Naive thymus-derived CD8-positive, alpha-beta T cell (primary cell): ENCODE data around the gene UBL3. TPM values are rescaled to one million over a fixed set of nuclear protein-coding genes. Genes with fewer than 3 reads are reported as not detected.

Experiments used
- ATAC-seq, 2 donors: fragments of 150-1000 bp; cut with Tn5 transposase in 1 of 2; sonication (Bioruptor Pico), chemical (Tn5 transposase) in 1 of 2; 1 replicate in 1 of 2; 2 replicates in 1 of 2; pipeline ENCODE4 v1.10.0; 2021; ENCODE audit warnings: mild to moderate bottlenecking in 2 of 2, moderate library complexity in 2 of 2
- POLR2A ChIA-PET: fragments of 350-600 bp; sonication (Branson Sonifier 250); formaldehyde crosslinking; loops from one replicate; lab custom pipeline; 2021; ENCODE audit warnings: antibody characterized with exemption; lab: Charles Lee
- DNase-seq, 10 donors: peaks; one replicate each; pipeline versions ENCODE4 v3.0.0 to v3.0.0-alpha.2; 2020 to 2022
- H3K27ac Mint-ChIP-seq, 10 donors: one replicate each; pipeline ENCODE4 v1.8.0; 2020 to 2022; ENCODE audit warnings: mild to moderate bottlenecking in 10 of 10, mixed read lengths in 10 of 10, moderate library complexity in 4 of 10, inconsistent platforms in 1 of 10
- H3K27me3 Mint-ChIP-seq, 5 donors: one replicate each; pipeline ENCODE4 v1.8.0; 2021 to 2022; ENCODE audit warnings: mixed read lengths in 5 of 5
- H3K36me3 Mint-ChIP-seq, 3 donors: one replicate each; pipeline ENCODE4 v1.8.0; 2020 to 2022; ENCODE audit warnings: mixed read lengths in 3 of 3, mild to moderate bottlenecking in 2 of 3, inconsistent platforms in 1 of 3
- H3K4me1 Mint-ChIP-seq, 4 donors: one replicate each; pipeline ENCODE4 v1.8.0; 2021 to 2022; ENCODE audit warnings: mixed read lengths in 4 of 4
- H3K4me3 Mint-ChIP-seq, 10 donors: one replicate each; pipeline ENCODE4 v1.8.0; 2020 to 2022; ENCODE audit warnings: mild to moderate bottlenecking in 10 of 10, mixed read lengths in 10 of 10, moderate library complexity in 6 of 10, inconsistent platforms in 1 of 10
- H3K9me3 Mint-ChIP-seq, 9 donors: one replicate each; pipeline ENCODE4 v1.8.0; 2020 to 2022; ENCODE audit warnings: mixed read lengths in 9 of 9, mild to moderate bottlenecking in 3 of 9, inconsistent platforms in 1 of 9, moderate library complexity in 1 of 9
- polyA plus RNA-seq, 3 donors: library from polyadenylated mRNA; unstranded; fragments of 300-500 nt; fragmentation: Illumina TruSeq; gene quantifications; one replicate each; pipeline ENCODE4 v1.2.3, GENCODE V29; 2021
- total RNA-seq, 8 experiments: library from RNA in 2 of 8; stranded (reverse) in 2 of 8; gene quantifications; one replicate each; pipeline ENCODE4 v1.2.3 and lab custom pipeline; 2021 to 2026

UBL3 gene
- total and polyA plus RNA-seq, 5 experiments from 2014 or later, result 26.5 to 39.2 (median 37.8) TPM

GRCh38 chr13:29745704-29746103 is 104.7 kb downstream of the UBL3 start:
- Mint-ChIP-seq H3K27ac (no peak overlapping the region), H3K27me3 (peaks cover 4 to 28% (median 13%) of the 10 kb centered on the region in 5 donors), H3K4me1 (peaks cover 0 to 2% (median 0%) of the 10 kb centered on the region in 4 donors), H3K36me3 (no peaks in the 10 kb centered on the region), H3K9me3 (no peaks in the 10 kb centered on the region), H3K4me3 (no peak overlapping the region)
- ATAC-seq, result no peak
- POLR2A ChIA-PET, result no interaction called here
- no peak for DNase-seq

GRCh38 chr13:29743201-29743786 is 107.1 kb downstream of the UBL3 start:
- POLR2A ChIA-PET, result no interaction called here
- no peaks in the 10 kb centered on the region for H3K36me3 Mint-ChIP-seq
- ATAC-seq (no peak), DNase-seq (no peak)
- H3K9me3 Mint-ChIP-seq, result no peaks in the 10 kb centered on the region
- H3K27ac Mint-ChIP-seq, result no peak overlapping the region
- peaks cover 2 to 28% (median 9%) of the 10 kb centered on the region in 5 donors for H3K27me3 Mint-ChIP-seq
- H3K4me3 Mint-ChIP-seq, result no peak overlapping the region
- peaks cover 0 to 2% (median 0%) of the 10 kb centered on the region in 4 donors for H3K4me1 Mint-ChIP-seq

GRCh38 chr13:29740961-29741360 is 109.5 kb downstream of the UBL3 start:
- H3K4me1 Mint-ChIP-seq, result peaks cover 0 to 1% (median 0%) of the 10 kb centered on the region in 4 donors
- peak overlapping the region in 1 of 10 donors; percentile 33 for H3K27ac Mint-ChIP-seq
- DNase-seq (no peak), ATAC-seq (no peak)
- no peak overlapping the region for H3K4me3 Mint-ChIP-seq
- H3K9me3 Mint-ChIP-seq, result no peaks in the 10 kb centered on the region
- POLR2A ChIA-PET, result no interaction called here
- no peaks in the 10 kb centered on the region for H3K36me3 Mint-ChIP-seq
- H3K27me3 Mint-ChIP-seq, result peaks cover 2 to 27% (median 10%) of the 10 kb centered on the region in 5 donors

GRCh38 chr13:29737061-29737460 is 113.4 kb downstream of the UBL3 start:
- DNase-seq, result no peak

GRCh38 chr13:29733147-29733611 is 117.2 kb downstream of the UBL3 start:
- no peaks in the 10 kb centered on the region for H3K9me3 Mint-ChIP-seq
- no peak for ATAC-seq
- H3K4me1 Mint-ChIP-seq, result peaks cover 7 to 13% (median 9%) of the 10 kb centered on the region in 4 donors
- POLR2A ChIA-PET, result no interaction called here
- no peak for DNase-seq
- H3K4me3 Mint-ChIP-seq, result peak overlapping the region in 1 of 10 donors; percentile 4
- no peaks in the 10 kb centered on the region for H3K36me3 Mint-ChIP-seq
- peaks cover 26 to 63% (median 46%) of the 10 kb centered on the region in 5 donors for H3K27me3 Mint-ChIP-seq
- H3K27ac Mint-ChIP-seq, result no peak overlapping the region

More at GRCh38 chr13:29737061-29737460, 113.4 kb downstream of the UBL3 start:
- peaks cover 7 to 13% (median 9%) of the 10 kb centered on the region in 4 donors for H3K4me1 Mint-ChIP-seq
- H3K4me3 Mint-ChIP-seq, result no peak overlapping the region
- H3K27ac Mint-ChIP-seq, result no peak overlapping the region
- ATAC-seq, result no peak
- POLR2A ChIA-PET, result no interaction called here
- peaks cover 10 to 24% (median 20%) of the 10 kb centered on the region in 5 donors for H3K27me3 Mint-ChIP-seq
- no peaks in the 10 kb centered on the region for H3K9me3 Mint-ChIP-seq
- no peaks in the 10 kb centered on the region for H3K36me3 Mint-ChIP-seq

- H3K9me3 Mint-ChIP-seq, result peaks cover 0 to 15% (median 5%) of the 10 kb centered on the region in 9 donors
Measured at GRCh38 chr13:29730253-29730652, 120.2 kb downstream of the UBL3 start.

GRCh38 chr13:29722415-29722814 is 128.0 kb downstream of the UBL3 start:
- Mint-ChIP-seq H3K9me3 (peaks cover 0 to 15% (median 5%) of the 10 kb centered on the region in 9 donors), H3K4me3 (no peak overlapping the region), H3K27me3 (peaks cover 0 to 22% (median 14%) of the 10 kb centered on the region in 5 donors), H3K36me3 (peaks cover 0 to 5% (median 4%) of the 10 kb centered on the region in 3 donors), H3K4me1 (no peaks in the 10 kb centered on the region), H3K27ac (no peak overlapping the region)
- POLR2A ChIA-PET, result no interaction called here
- no peak for ATAC-seq
- no peak for DNase-seq

More at GRCh38 chr13:29730253-29730652, 120.2 kb downstream of the UBL3 start:
- Mint-ChIP-seq H3K4me3 (no peak overlapping the region), H3K36me3 (peaks cover 0 to 5% (median 4%) of the 10 kb centered on the region in 3 donors), H3K27ac (peak overlapping the region in 1 of 10 donors; percentile 21), H3K4me1 (peaks cover 7 to 13% (median 9%) of the 10 kb centered on the region in 4 donors), H3K27me3 (peaks cover 26 to 74% (median 52%) of the 10 kb centered on the region in 5 donors)
- no peak for ATAC-seq
- POLR2A ChIA-PET, result no interaction called here
- DNase-seq, result no peak

- no peak overlapping the region for H3K27ac Mint-ChIP-seq
- no peaks in the 10 kb centered on the region for H3K4me1 Mint-ChIP-seq
- H3K9me3 Mint-ChIP-seq, result peaks cover 0 to 11% (median 5%) of the 10 kb centered on the region in 9 donors
- peaks cover 0 to 22% (median 10%) of the 10 kb centered on the region in 5 donors for H3K27me3 Mint-ChIP-seq
- ATAC-seq, result no peak
- POLR2A ChIA-PET, result no interaction called here
- H3K4me3 Mint-ChIP-seq, result no peak overlapping the region
- no peak for DNase-seq
- peaks cover 0 to 5% (median 4%) of the 10 kb centered on the region in 3 donors for H3K36me3 Mint-ChIP-seq
Measured at GRCh38 chr13:29721766-29722165, 128.7 kb downstream of the UBL3 start.

GRCh38 chr13:29718694-29719093 is 131.7 kb downstream of the UBL3 start:
- H3K27me3 Mint-ChIP-seq, result peaks cover 0 to 17% (median 10%) of the 10 kb centered on the region in 5 donors
- POLR2A ChIA-PET, result no interaction called here
- H3K9me3 Mint-ChIP-seq, result peaks cover 0 to 3% (median 0%) of the 10 kb centered on the region in 9 donors
- no peak overlapping the region for H3K27ac Mint-ChIP-seq
- no peak overlapping the region for H3K4me3 Mint-ChIP-seq
- no peak for ATAC-seq
- H3K4me1 Mint-ChIP-seq, result no peaks in the 10 kb centered on the region
- no peaks in the 10 kb centered on the region for H3K36me3 Mint-ChIP-seq
- DNase-seq, result no peak

- H3K4me3 Mint-ChIP-seq, result no peak overlapping the region
- H3K36me3 Mint-ChIP-seq, result no peaks in the 10 kb centered on the region
- peaks cover 0 to 3% (median 0%) of the 10 kb centered on the region in 9 donors for H3K9me3 Mint-ChIP-seq
- DNase-seq (no peak), ATAC-seq (no peak)
- H3K27me3 Mint-ChIP-seq, result peaks cover 1 to 16% (median 10%) of the 10 kb centered on the region in 5 donors
- no peaks in the 10 kb centered on the region for H3K4me1 Mint-ChIP-seq
- no peak overlapping the region for H3K27ac Mint-ChIP-seq
- POLR2A ChIA-PET, result no interaction called here
Measured at GRCh38 chr13:29716493-29716892, 133.9 kb downstream of the UBL3 start.
